RWPE2 (cell line): ENCODE results near the gene MRPL40.

Experiments
- ATAC-seq: fragments of 200-7000 bp; cut with Tn5 transposase; 3 replicates; pipeline ENCODE4 v1.9.1; 2021; ENCODE audit warnings: low read depth
- DNase-seq: peaks from one replicate; pipeline ENCODE4 v3.0.0-alpha.2; 2020; ENCODE audit warnings: low spot score
- H3K27ac ChIP-seq: fragments of 450-650 bp; 2 replicates; pipeline ENCODE4 v1.5.1; 2017; ENCODE audit warnings: mild to moderate bottlenecking; ENCODE audit not compliant: poor library complexity, severe bottlenecking
- H3K27me3 ChIP-seq: fragments of 250-450 bp; sonication (Bioruptor Pico); 2 replicates; pipeline ENCODE4 v1.5.1; 2021; ENCODE audit warnings: mild to moderate bottlenecking, moderate library complexity; ENCODE audit not compliant: insufficient read depth, poor library complexity, severe bottlenecking
- H3K36me3 ChIP-seq: fragments of 250-450 bp; sonication (Bioruptor Pico); 2 replicates; pipeline ENCODE4 v1.5.1; 2020; ENCODE audit warnings: low read depth, mild to moderate bottlenecking, moderate library complexity
- H3K4me1 ChIP-seq: fragments of 250-450 bp; sonication (Bioruptor Pico); 2 replicates; pipeline ENCODE4 v1.5.1; 2021; ENCODE audit warnings: mild to moderate bottlenecking, moderate library complexity; ENCODE audit not compliant: insufficient read depth, poor library complexity, severe bottlenecking
- H3K4me3 ChIP-seq: fragments of 250-450 bp; sonication (Bioruptor Pico); 2 replicates; pipeline ENCODE4 v1.5.1; 2021; ENCODE audit warnings: mild to moderate bottlenecking, moderate library complexity; ENCODE audit not compliant: severe bottlenecking
- H3K9me3 ChIP-seq: fragments of 250-450 bp; sonication (Bioruptor Pico); 2 replicates; pipeline ENCODE4 v1.5.1; 2021; ENCODE audit warnings: mild to moderate bottlenecking, moderate library complexity; ENCODE audit not compliant: severe bottlenecking
- CTCF ChIP-seq: fragments of 450-650 bp; IDR thresholded peaks from one replicate; pipeline ENCODE4 v1.5.1; 2017; ENCODE audit warnings: mild to moderate bottlenecking, moderate library complexity; ENCODE audit not compliant: poor library complexity, severe bottlenecking

MRPL40 gene

GRCh38 chr22:19401483-19401882 lies 30.9 kb upstream of the MRPL40 start:
- no peak overlapping the region for H3K27ac ChIP-seq
- H3K27me3 ChIP-seq = no peaks in the 10 kb centered on the region
- TF ChIP-seq CTCF = no peak
- peaks cover 64% of the 10 kb centered on the region for H3K36me3 ChIP-seq
- no peaks in the 10 kb centered on the region for H3K9me3 ChIP-seq
- H3K4me3 ChIP-seq = no peak overlapping the region
- H3K4me1 ChIP-seq = no peaks in the 10 kb centered on the region
- ATAC-seq (no peak), DNase-seq (no peak)

GRCh38 chr22:19402642-19403191 lies 29.6 kb upstream of the MRPL40 start:
- no peaks in the 10 kb centered on the region for H3K4me1 ChIP-seq
- no peak overlapping the region for H3K27ac ChIP-seq
- H3K9me3 ChIP-seq = no peaks in the 10 kb centered on the region
- peaks cover 64% of the 10 kb centered on the region for H3K36me3 ChIP-seq
- no peak for TF ChIP-seq CTCF
- no peak for ATAC-seq
- no peak overlapping the region for H3K4me3 ChIP-seq
- no peak for DNase-seq
- no peaks in the 10 kb centered on the region for H3K27me3 ChIP-seq

GRCh38 chr22:19404676-19405075 lies 27.7 kb upstream of the MRPL40 start:
- Histone ChIP-seq H3K27me3 (no peaks in the 10 kb centered on the region), H3K4me1 (no peaks in the 10 kb centered on the region), H3K36me3 (peaks cover 68% of the 10 kb centered on the region), H3K9me3 (no peaks in the 10 kb centered on the region), H3K4me3 (no peak overlapping the region), H3K27ac (no peak overlapping the region)
- TF ChIP-seq CTCF = no peak
- no peak for DNase-seq
- ATAC-seq = no peak

GRCh38 chr22:19405133-19405532 lies 27.2 kb upstream of the MRPL40 start:
- peaks cover 71% of the 10 kb centered on the region for H3K36me3 ChIP-seq
- no peaks in the 10 kb centered on the region for H3K4me1 ChIP-seq
- no peak for DNase-seq
- H3K4me3 ChIP-seq = no peak overlapping the region
- TF ChIP-seq CTCF = no peak
- no peak overlapping the region for H3K27ac ChIP-seq
- no peaks in the 10 kb centered on the region for H3K27me3 ChIP-seq
- no peak for ATAC-seq
- H3K9me3 ChIP-seq = no peaks in the 10 kb centered on the region

GRCh38 chr22:19405652-19406051 lies 26.7 kb upstream of the MRPL40 start:
- Histone ChIP-seq H3K27ac (no peak overlapping the region), H3K4me1 (no peaks in the 10 kb centered on the region), H3K4me3 (no peak overlapping the region), H3K27me3 (no peaks in the 10 kb centered on the region), H3K36me3 (peaks cover 74% of the 10 kb centered on the region), H3K9me3 (no peaks in the 10 kb centered on the region)
- ATAC-seq (no peak), DNase-seq (no peak)
- TF ChIP-seq CTCF = no peak
